Measurements from ENCODE around the gene FNDC3B. TPM values are rescaled to one million over a fixed set of nuclear protein-coding genes. Genes with fewer than 3 reads are reported as not detected.

The FNDC3B gene
- total RNA-seq, 2 donors from 2014 or later, result 80.6 to 107 TPM

DNA sequence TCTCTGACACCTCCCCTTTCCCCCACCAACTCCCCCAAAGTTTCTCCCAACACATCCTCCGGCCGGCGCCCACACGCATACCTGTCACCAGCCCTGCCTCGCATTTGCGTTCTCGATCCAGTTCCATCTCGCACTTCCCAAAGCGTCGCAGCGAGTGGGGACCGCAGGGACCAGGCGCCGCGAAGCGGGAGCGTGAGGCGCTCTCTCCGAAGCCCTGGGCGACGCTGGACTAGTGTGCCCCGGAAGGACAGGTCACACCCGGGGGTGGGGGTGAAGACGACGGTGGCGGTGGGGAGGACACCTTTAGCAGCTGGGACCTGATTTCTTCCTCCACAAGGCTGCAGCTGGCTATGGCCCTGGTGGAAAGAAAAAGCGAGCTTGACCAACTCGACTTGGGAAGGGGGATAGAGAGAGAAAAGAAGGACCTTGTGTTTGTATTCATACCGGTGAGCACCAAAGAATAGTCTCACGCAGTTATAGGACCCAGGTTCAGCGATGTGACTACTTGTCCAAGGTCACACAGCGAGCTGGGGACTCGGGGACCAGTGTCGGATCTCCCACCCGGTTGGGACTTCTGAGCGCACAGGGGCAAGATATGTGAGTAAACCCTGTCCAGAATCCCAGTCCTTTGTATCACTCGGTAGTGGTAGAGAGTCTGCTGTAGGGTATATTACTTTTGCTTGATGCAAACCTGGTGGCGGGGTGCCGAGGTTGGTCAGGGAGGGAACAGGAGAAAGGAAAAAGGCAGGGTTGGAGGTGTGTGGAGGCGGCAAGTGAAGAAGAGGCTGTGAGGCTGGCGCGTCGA is 409.5 kb downstream of the FNDC3B start:
- peaks cover 78% of the 10 kb centered on the region for H3K27me3 Mint-ChIP-seq (ENCODE audit: insufficient read depth)
- H3K36me3 ChIP-seq (ENCODE audit: control insufficient read depth, insufficient read depth, low read length), result no peaks in the 10 kb centered on the region
- peak; percentile 52 for DNase-seq
- 9 to 16% methylated on average over 19 to 43 of the region's 43 CpGs for WGBS, 2 experiments (ENCODE audit: insufficient coverage in 1 of 2, insufficient read length in 1 of 2)
- peaks cover 89% of the 10 kb centered on the region for H3K27me3 ChIP-seq (ENCODE audit: control insufficient read depth, insufficient read depth, low read length, poor library complexity, severe bottlenecking)
- H3K9me3 Mint-ChIP-seq, result peaks cover 12% of the 10 kb centered on the region
- H3K4me1 ChIP-seq (ENCODE audit: control insufficient read depth, insufficient read depth, low read length), result no peaks in the 10 kb centered on the region
- H3K27ac ChIP-seq (ENCODE audit: low read depth, low read length), result no peak overlapping the region
- TF ChIP-seq, protein P1, sequence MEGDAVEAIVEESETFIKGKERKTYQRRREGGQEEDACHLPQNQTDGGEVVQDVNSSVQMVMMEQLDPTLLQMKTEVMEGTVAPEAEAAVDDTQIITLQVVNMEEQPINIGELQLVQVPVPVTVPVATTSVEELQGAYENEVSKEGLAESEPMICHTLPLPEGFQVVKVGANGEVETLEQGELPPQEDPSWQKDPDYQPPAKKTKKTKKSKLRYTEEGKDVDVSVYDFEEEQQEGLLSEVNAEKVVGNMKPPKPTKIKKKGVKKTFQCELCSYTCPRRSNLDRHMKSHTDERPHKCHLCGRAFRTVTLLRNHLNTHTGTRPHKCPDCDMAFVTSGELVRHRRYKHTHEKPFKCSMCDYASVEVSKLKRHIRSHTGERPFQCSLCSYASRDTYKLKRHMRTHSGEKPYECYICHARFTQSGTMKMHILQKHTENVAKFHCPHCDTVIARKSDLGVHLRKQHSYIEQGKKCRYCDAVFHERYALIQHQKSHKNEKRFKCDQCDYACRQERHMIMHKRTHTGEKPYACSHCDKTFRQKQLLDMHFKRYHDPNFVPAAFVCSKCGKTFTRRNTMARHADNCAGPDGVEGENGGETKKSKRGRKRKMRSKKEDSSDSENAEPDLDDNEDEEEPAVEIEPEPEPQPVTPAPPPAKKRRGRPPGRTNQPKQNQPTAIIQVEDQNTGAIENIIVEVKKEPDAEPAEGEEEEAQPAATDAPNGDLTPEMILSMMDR (conservative IDR thresholded peaks at IDR 0.05), result no peak
- peak overlapping the region; percentile 40 for H3K4me3 Mint-ChIP-seq
- H3K27ac Mint-ChIP-seq, result no peak overlapping the region
- H3K4me1 Mint-ChIP-seq, result peaks cover 8% of the 10 kb centered on the region
- H3K9me3 ChIP-seq (ENCODE audit: control insufficient read depth, low read length), result no peaks in the 10 kb centered on the region
- H3K9ac ChIP-seq (ENCODE audit: extremely low read depth, low read length, poor library complexity, severe bottlenecking), result no peak overlapping the region
- H3K4me3 ChIP-seq (ENCODE audit: low read length), result peak overlapping the region; percentile 36
- H3K36me3 Mint-ChIP-seq (ENCODE audit: low read depth), result no peaks in the 10 kb centered on the region

DNA sequence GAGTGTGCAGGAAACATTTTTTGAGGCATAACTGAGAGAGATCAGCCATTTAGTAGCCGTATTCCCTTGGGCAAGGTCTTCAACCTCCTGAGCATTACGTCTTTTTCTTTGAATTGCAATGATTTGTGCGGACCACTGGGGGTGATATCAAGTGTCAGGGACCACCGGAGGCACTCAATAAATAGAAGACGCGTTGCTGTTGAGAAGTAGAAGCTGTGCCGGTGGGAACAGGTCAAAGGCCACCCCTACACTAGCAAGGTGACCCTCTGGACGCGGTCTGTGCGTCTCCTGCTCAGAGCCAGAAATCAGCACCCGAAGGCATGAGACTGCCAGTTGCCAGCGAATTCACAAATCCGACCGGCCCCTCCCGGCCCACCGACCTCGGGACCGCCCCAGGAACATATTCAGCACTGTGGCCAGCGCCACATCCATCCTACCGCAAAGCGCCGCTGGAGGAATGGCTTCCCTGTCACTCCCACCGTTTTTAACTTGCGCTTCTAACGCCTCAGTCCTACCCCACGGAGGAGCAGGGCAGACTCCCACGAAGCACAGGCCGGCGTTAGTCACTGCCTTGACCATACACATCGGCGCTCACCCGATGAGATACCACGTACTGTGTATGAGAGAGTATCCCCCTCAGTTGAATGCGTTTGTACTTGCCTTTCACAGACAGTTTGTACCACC is 410.2 kb downstream of the FNDC3B start:
- H3K27ac ChIP-seq (ENCODE audit: low read depth, low read length), result no peak overlapping the region
- H3K9me3 Mint-ChIP-seq, result peaks cover 12% of the 10 kb centered on the region
- no peak overlapping the region for H3K27ac Mint-ChIP-seq
- H3K27me3 ChIP-seq (ENCODE audit: control insufficient read depth, insufficient read depth, low read length, poor library complexity, severe bottlenecking), result peaks cover 86% of the 10 kb centered on the region
- H3K4me1 Mint-ChIP-seq, result peaks cover 8% of the 10 kb centered on the region
- 6 to 7% methylated on average over 18 to 34 of the region's 34 CpGs for WGBS, 2 experiments (ENCODE audit: insufficient coverage in 1 of 2, insufficient read length in 1 of 2)
- no peaks in the 10 kb centered on the region for H3K9me3 ChIP-seq (ENCODE audit: control insufficient read depth, low read length)
- H3K4me3 ChIP-seq (ENCODE audit: low read length), result no peak overlapping the region
- H3K27me3 Mint-ChIP-seq (ENCODE audit: insufficient read depth), result peaks cover 80% of the 10 kb centered on the region
- TF ChIP-seq, protein P1 (conservative IDR thresholded peaks at IDR 0.05), result peak; percentile 28
- H3K36me3 ChIP-seq (ENCODE audit: control insufficient read depth, insufficient read depth, low read length), result no peaks in the 10 kb centered on the region
- H3K4me1 ChIP-seq (ENCODE audit: control insufficient read depth, insufficient read depth, low read length), result no peaks in the 10 kb centered on the region
- DNase-seq, result peak; percentile 93
- peak overlapping the region; percentile 21 for H3K4me3 Mint-ChIP-seq
- no peak overlapping the region for H3K9ac ChIP-seq (ENCODE audit: extremely low read depth, low read length, poor library complexity, severe bottlenecking)
- no peaks in the 10 kb centered on the region for H3K36me3 Mint-ChIP-seq (ENCODE audit: low read depth)

Other genes starting within 250 kb of the FNDC3B start
- 10 to 100 TPM in 1 of 2 donors, 1 to 10 TPM in 1; 9.5 to 15.9 TPM for gene PLD1, start 229.1 kb upstream of the FNDC3B start, total RNA-seq
- not detected for gene TMEM212, start 196.2 kb upstream of the FNDC3B start, total RNA-seq

Data from endodermal cell (in vitro differentiated cells).